Adipose tissue (tissue), 3 donors: Measurements from ENCODE around the gene TOR1A. TPM values are rescaled to one million over a fixed set of nuclear protein-coding genes. Genes with fewer than 3 reads are reported as not detected.
"Not testable (repeated sequence)": the region's sequence is repeated elsewhere in the genome, so short reads cannot be mapped to it uniquely, and the experiment has no call there.

Experiments used
- H3K27ac ChIP-seq: one replicate; pipeline ENCODE4 v1.5.1; 2013; ENCODE audit warnings: low read depth, low read length
- WGBS, 3 donors: extraction: QIAGEN DNeasy Blood & Tissue Kit; methylation state at CpG; one replicate each; pipeline ENCODE4 v1.1.7; 2013; 5-methylcytosine and 5-hydroxymethylcytosine counted together
- polyA plus RNA-seq, 3 donors: library from polyadenylated mRNA; stranded (reverse); fragments of 200-250 nt; gene quantifications; one replicate each; pipeline ENCODE4 v1.2.3, GENCODE V29; 2013
- donor health status: healthy with polysubstance abuse.
- donor health status: Bipolar disorder and iron deficiency.
- donor health status: healthy.

Gene TOR1A
- polyA plus RNA-seq, 3 donors: 16.0 to 29.6 (median 16.1) TPM

DNA sequence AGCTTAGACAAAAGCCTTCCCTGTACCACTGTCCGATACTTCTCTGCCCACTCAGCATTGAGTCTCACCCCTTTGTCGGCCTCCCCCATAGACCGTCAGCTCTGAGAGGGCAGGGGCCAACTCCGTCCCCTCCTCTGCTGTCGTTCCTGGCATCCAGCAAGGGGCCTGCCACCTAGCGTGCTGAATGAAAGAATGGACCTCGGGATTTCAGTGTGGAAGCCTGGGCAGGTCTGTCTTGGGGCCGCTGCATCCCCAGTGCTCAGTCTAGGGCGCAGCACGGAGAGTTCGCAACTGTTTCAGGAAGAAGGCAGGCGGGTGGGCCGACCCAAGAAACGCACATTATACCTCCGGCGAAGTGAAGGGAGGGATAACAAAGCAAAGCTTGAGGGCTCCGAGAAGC, 22.4 kb downstream of the TOR1A start:
- WGBS, 3 donors: 73 to 89% (median 88%) methylated on average over 17 of the region's 17 CpGs
- H3K27ac ChIP-seq: no peak overlapping the region

DNA sequence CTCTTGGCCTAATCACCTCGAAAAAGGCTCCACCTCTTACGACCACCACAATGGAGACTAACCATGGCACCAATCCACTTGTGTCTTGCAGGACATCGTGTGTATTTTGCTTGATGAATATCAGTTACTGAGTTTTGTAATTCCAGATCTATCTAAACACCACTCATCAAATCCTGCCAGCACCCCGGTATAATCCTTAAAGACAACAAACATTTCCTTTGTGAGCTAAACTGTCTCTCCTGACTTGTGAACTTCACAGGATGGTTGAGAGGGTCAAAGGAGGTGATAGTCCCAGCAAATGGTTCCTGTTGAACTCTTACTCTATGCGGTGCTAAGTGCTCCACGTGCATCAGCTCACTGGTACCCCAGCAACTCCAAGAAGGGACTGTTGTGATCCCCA, 25.0 kb downstream of the TOR1A start:
- H3K27ac ChIP-seq: no peak overlapping the region
- 38 to 62% (median 57%) methylated on average over 6 of the region's 6 CpGs for WGBS, 3 donors

DNA sequence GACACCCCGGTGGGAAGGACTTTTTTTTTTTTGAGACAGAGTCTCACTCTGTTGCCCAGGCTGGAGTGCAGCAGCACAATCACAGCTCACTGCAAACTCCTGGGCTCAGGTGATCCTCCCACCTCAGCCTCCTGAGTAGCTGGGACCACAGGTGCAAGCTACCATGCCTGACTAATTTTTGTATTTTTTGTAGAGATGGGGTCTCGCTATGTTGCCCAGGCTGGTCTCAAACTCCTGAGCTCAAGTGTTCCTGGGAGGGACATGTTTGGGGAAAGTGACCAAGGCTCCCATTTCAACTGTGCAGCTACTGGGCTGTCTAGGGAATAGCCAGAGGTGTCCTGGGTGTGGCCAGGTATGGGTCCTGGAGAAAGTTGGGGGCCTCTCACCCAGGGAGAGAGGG, 27.9 kb downstream of the TOR1A start:
- H3K27ac ChIP-seq: not testable (repeated sequence)
- WGBS, 3 donors: 67 to 89% (median 81%) methylated on average over 2 of the region's 2 CpGs

DNA sequence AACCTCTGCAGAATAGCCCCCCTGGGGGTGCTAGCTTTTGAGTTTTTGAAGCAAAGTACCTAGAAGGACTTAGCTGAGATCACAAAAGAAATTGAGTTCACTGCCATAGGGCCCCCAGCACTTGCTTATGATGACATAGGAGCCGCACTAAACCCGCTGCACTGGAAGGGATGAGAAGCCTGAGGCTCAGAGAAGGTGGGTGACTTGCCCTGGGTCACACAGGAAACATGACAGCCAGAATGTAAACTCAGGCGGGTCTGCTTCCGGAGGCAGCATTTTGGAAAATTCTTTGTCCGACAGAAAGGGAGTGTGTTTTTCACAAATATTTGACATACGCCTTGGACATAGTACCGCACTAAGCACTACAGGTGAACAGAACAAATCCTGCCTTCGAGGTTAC, 29.4 kb downstream of the TOR1A start:
- H3K27ac ChIP-seq: no peak overlapping the region
- 77 to 83% (median 83%) methylated on average over 8 of the region's 8 CpGs for WGBS, 3 donors

GRCh38 chr9:129786481-129786880, 37.5 kb downstream of the TOR1A start:
- whole genome bisulfite sequencing, 3 donors: 76 to 79% (median 78%) methylated on average over 10 of the region's 10 CpGs
- no peak overlapping the region for H3K27ac ChIP-seq

DNA sequence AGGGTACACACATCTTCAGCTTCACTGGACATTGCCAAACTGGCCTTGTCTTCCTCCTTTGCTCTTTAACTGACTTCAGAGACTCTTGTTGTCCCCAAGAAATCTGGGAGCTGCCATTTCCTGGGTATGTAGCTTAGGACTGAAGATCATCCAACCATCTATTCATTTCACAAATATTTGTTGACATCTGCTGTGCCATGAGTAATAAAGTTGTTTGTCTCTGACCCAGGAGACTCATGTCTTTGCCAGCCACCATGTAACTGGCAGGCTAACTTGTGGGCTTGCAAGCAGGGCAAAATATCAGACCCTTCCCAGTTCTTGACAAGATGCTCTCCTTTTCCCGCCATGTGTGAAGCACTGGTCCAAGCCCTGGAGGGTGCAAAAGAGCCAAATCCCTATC, 38.1 kb downstream of the TOR1A start:
- 90 to 95% (median 92%) methylated on average over 1 of the region's 1 CpG for WGBS, 3 donors

GRCh38 chr9:129784970-129785369, 39.0 kb downstream of the TOR1A start:
- not testable (repeated sequence) for H3K27ac ChIP-seq
- 64 to 69% (median 66%) methylated on average over 11 of the region's 11 CpGs for WGBS, 3 donors

More for the DNA sequence above, 38.1 kb downstream of the TOR1A start:
- H3K27ac ChIP-seq: no peak overlapping the region

- no peak overlapping the region for H3K27ac ChIP-seq
- WGBS, 3 donors: 29 to 36% (median 36%) methylated on average over 14 of the region's 14 CpGs
Measured at GRCh38 chr9:129783516-129784361, 40.2 kb downstream of the TOR1A start.

DNA sequence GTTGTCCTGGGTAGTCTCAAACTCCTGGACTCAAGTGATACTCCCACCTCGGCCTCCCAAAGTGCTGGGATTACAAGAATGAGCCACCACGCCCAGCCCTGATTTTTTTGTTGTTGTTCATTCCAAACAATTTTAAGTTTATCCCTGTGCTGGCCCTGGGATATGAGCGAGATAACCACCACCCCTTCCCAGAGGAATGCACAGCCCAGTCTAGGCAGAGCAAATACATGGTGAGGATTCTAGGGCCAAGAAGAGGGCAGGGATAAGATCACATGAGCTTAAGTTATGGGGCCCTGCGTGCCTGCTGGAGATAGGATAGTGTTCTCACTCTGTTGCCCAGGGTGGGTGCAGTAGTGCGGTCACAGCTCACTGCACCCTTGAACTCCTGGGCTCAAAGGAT, 42.0 kb downstream of the TOR1A start:
- WGBS, 3 donors: 66 to 75% (median 75%) methylated on average over 5 of the region's 5 CpGs
- H3K27ac ChIP-seq: no peak overlapping the region

- 70 to 81% (median 76%) methylated on average over 8 of the region's 8 CpGs for WGBS, 3 donors
- no peak overlapping the region for H3K27ac ChIP-seq
Measured at GRCh38 chr9:129781131-129781530, 42.8 kb downstream of the TOR1A start.

DNA sequence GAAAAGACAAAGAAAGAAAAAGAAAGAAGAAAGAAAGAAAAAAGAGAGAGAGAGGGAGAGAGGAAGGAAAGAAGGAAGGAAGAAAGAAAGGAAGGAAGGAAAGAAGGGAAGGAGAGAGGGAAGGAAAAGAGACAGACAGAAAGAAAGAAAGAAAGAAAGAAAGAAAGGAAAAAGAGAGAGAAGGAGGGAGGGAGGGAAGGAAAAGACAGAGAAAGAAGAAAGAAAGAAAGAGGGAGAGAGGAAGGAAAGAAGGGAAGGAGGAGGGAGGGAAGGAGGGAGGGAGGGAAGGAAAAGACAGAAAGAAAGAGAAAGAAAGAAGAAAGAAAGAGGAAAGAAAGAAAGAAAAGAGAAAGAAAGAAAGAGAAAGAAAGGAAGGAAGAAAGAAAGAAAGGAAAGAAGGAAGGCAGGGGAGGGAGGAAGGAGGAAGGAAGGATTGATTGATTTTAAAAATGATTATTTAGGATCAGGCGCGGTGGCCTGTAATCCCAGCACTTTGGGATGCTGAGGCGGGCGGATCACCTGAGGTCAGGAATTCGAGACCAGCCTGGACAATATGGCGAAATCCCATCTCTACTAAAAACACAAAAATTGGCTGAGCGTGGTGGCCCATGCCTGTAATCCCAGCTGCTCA, 44.3 kb downstream of the TOR1A start:
- whole genome bisulfite sequencing, 3 donors: 89 to 95% (median 92%) methylated on average over 7 of the region's 7 CpGs
- H3K27ac ChIP-seq: no peak overlapping the region

- no peak overlapping the region for H3K27ac ChIP-seq
- WGBS, 3 donors: 84 to 89% (median 89%) methylated on average over 3 of the region's 3 CpGs
Measured at GRCh38 chr9:129778469-129778868, 45.5 kb downstream of the TOR1A start.

DNA sequence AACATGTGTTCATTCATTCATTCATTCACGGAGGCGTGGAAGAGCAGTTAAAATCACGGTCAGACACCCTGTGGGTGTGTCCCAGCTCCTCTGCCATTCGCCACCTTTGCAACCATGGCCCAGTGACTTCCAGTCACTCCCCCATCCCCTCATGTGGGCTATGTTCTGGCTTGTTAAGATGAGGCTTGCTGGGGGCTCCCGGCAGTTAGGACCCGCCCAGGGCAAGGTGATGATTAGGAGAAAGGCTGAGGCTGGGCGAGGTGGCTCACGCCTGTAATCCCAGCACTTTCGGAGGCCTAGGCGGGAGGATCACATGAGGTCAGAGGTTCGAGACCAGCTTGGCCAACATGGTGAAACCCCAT, 46.2 kb downstream of the TOR1A start:
- 50 to 82% (median 52%) methylated on average over 11 of the region's 11 CpGs for WGBS, 3 donors
- no peak overlapping the region for H3K27ac ChIP-seq

- no peak overlapping the region for H3K27ac ChIP-seq
- 10 to 66% (median 11%) methylated on average over 15 to 16 of the region's 16 CpGs for WGBS, 3 donors
Measured at GRCh38 chr9:129776938-129777768, 46.8 kb downstream of the TOR1A start.

GRCh38 chr9:129776566-129776937, 47.4 kb downstream of the TOR1A start:
- 56 to 73% (median 61%) methylated on average over 8 of the region's 8 CpGs for WGBS, 3 donors
- H3K27ac ChIP-seq: no peak overlapping the region

DNA sequence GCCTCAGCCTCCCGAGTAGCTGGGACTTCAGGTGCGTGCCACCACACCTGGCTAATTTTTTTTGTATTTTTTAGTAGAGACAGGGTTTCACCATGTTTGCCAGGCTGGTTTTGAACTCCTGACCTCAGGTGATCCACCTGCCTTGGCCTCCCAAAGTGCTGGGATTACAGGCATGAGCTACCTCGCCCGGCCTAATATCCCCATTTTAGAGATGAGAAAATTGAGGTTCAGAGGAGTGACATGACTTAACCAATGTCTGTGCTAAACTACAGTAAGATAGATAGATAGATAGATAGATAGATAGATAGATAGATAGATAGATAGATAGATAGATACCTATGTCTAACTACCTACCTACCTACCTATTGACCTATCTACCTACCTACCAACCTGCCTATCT, 47.8 kb downstream of the TOR1A start:
- WGBS, 3 donors: 89 to 96% (median 89%) methylated on average over 4 of the region's 4 CpGs
- H3K27ac ChIP-seq: not testable (repeated sequence)

GRCh38 chr9:129775448-129775798, 48.5 kb downstream of the TOR1A start:
- 42 to 66% (median 54%) methylated on average over 2 of the region's 2 CpGs for WGBS, 3 donors
- no peak overlapping the region for H3K27ac ChIP-seq

DNA sequence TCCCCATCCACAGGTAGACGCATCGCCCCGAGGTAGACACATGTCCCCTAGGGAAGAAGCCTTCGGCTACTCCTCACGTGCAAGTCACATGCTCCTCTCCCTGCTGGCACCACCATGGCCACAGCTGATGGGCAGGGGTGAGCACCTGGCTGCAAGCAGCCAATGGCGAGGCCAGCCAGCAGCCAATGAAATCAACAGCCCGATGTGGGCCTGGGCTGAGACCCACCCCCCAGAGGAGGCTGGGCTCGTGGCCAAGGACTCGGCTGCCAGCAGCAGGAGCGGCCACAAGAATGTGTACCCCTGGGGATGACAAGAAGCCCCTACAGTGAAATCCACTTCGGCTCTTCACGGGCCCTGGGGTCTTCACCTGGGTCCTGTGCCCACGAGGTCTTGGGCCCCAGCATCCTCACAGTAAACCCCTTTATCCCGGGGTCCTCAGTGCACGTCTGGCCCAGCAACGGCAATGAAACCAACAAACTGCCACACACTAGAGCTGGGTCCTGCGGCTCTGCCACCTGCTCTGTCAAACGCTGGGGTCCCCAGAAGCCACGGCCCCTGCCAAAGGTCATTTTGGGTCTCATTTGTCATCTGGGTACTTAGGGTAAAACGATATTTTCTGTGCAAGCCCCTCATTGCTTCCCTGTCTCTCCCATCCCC, 49.0 kb downstream of the TOR1A start:
- 67 to 72% (median 69%) methylated on average over 20 of the region's 20 CpGs for WGBS, 3 donors
- no peak overlapping the region for H3K27ac ChIP-seq
